DOHH2 (cell line): Measurements from ENCODE around the gene LSAMP.

Source experiments
- H3F3A ChIP-seq: fragments of 200-600 bp; sonication (generic), shearing (Covaris generic); 2 replicates; pipeline ENCODE4 v1.6.0; 2016; ENCODE audit warnings: antibody characterized with exemption, mild to moderate bottlenecking; ENCODE audit not compliant: control insufficient read depth, insufficient read depth
- H3K27ac ChIP-seq: fragments of 200-600 bp; sonication (generic); 2 replicates; pipeline ENCODE4 v1.5.1; 2014; ENCODE audit warnings: low read depth, mild to moderate bottlenecking, low read length, moderate library complexity
- H3K27me3 ChIP-seq: fragments of 200-600 bp; sonication (generic); 2 replicates; pipeline ENCODE4 v1.6.1; 2014; ENCODE audit warnings: mild to moderate bottlenecking, low read length, mixed read lengths; ENCODE audit not compliant: control insufficient read depth
- H3K36me3 ChIP-seq: fragments of 200-600 bp; sonication (generic); 2 replicates; pipeline ENCODE4 v1.6.1; 2014; ENCODE audit warnings: mild to moderate bottlenecking, low read length, moderate library complexity, mixed read lengths; ENCODE audit not compliant: control insufficient read depth
- H3K4me1 ChIP-seq: fragments of 200-600 bp; sonication (generic); 2 replicates; pipeline ENCODE4 v1.6.1; 2014; ENCODE audit warnings: mild to moderate bottlenecking, low read length, mixed read lengths; ENCODE audit not compliant: control insufficient read depth
- H3K4me2 ChIP-seq: fragments of 200-600 bp; sonication (generic); 2 replicates; pipeline ENCODE4 v1.6.0; 2014; ENCODE audit warnings: mild to moderate bottlenecking, low read length, moderate library complexity
- H3K4me3 ChIP-seq: fragments of 200-600 bp; sonication (generic); 2 replicates; pipeline ENCODE4 v1.5.1; 2014; ENCODE audit warnings: mild to moderate bottlenecking, low read length, mixed read lengths
- H3K79me2 ChIP-seq: fragments of 200-600 bp; sonication (generic); 2 replicates; pipeline ENCODE4 v1.6.1; 2014; ENCODE audit warnings: mild to moderate bottlenecking, low read length, mixed read lengths; ENCODE audit not compliant: control insufficient read depth
- H3K9me2 ChIP-seq: fragments of 200-600 bp; sonication (generic); replicated peaks from 2 replicates; pipeline ENCODE4 v1.6.1; 2014; ENCODE audit warnings: mild to moderate bottlenecking, low read length, mixed read lengths; ENCODE audit not compliant: control insufficient read depth
- H3K9me3 ChIP-seq: fragments of 200-600 bp; sonication (generic); 2 replicates; pipeline ENCODE4 v1.6.1; 2014; ENCODE audit warnings: antibody characterized with exemption, low read length, mixed read lengths; ENCODE audit not compliant: control insufficient read depth, insufficient read depth
- H4K20me1 ChIP-seq: fragments of 200-600 bp; sonication (generic); 2 replicates; pipeline ENCODE4 v1.6.0; 2014; ENCODE audit warnings: low read depth, mild to moderate bottlenecking, antibody characterized with exemption, low read length, moderate library complexity; ENCODE audit not compliant: control insufficient read depth, insufficient read depth
- EZH2phosphoT487 ChIP-seq: fragments of 200-600 bp; sonication (generic); IDR thresholded peaks from 2 replicates; pipeline ENCODE4 v1.6.1; 2017; ENCODE audit warnings: borderline replicate concordance, mild to moderate bottlenecking, antibody characterized with exemption, low read length, moderate library complexity, mixed read lengths
- TF ChIP-seq, protein P1 (sequence below): fragments of 200-600 bp; sonication (generic); IDR thresholded peaks from one replicate; pipeline ENCODE4 v1.5.1; 2014; ENCODE audit warnings: antibody characterized with exemption, mild to moderate bottlenecking, low read depth, low read length; ENCODE audit not compliant: poor library complexity, severe bottlenecking

The LSAMP gene

DNA sequence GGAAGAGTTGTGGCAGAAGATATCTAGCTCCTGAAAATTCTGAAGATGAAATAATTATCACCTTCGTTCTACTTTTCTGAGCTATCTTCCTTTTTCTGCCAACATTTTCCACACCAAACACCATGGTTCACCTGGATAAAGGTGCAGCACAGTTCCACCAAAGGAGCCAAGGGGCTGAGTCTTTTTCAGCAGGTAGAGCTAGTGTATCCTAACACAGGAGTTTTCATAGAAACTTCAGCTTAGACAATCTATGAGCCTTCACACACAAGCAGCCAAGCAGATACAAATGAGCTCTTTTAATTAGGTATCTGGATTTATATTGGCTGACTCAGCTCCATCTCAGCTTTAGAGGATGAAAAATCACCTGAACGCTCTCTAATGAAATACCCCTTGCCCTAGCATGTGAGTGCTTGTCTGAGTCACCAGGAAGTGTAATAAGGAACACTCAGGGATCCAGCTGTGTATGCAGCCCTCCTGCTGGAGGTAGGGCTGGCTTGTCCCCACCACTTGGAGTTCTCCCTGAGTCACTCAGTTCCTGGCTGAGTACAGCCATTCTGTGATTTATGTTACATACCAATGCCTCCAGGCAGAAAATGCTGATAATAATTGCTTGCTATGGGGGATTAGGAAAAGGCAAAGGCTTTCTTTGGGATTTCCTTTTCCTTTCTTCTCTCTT lies 385.7 kb downstream of the LSAMP start:
- no peak overlapping the region for H3K27ac ChIP-seq
- H3F3A ChIP-seq = no peaks in the 10 kb centered on the region
- no peaks in the 10 kb centered on the region for H3K9me2 ChIP-seq
- no peaks in the 10 kb centered on the region for H3K36me3 ChIP-seq
- H3K27me3 ChIP-seq = no peaks in the 10 kb centered on the region
- H4K20me1 ChIP-seq = no peaks in the 10 kb centered on the region
- no peak overlapping the region for H3K4me2 ChIP-seq
- H3K79me2 ChIP-seq = no peaks in the 10 kb centered on the region
- H3K4me3 ChIP-seq = no peak overlapping the region
- TF ChIP-seq, protein P1, sequence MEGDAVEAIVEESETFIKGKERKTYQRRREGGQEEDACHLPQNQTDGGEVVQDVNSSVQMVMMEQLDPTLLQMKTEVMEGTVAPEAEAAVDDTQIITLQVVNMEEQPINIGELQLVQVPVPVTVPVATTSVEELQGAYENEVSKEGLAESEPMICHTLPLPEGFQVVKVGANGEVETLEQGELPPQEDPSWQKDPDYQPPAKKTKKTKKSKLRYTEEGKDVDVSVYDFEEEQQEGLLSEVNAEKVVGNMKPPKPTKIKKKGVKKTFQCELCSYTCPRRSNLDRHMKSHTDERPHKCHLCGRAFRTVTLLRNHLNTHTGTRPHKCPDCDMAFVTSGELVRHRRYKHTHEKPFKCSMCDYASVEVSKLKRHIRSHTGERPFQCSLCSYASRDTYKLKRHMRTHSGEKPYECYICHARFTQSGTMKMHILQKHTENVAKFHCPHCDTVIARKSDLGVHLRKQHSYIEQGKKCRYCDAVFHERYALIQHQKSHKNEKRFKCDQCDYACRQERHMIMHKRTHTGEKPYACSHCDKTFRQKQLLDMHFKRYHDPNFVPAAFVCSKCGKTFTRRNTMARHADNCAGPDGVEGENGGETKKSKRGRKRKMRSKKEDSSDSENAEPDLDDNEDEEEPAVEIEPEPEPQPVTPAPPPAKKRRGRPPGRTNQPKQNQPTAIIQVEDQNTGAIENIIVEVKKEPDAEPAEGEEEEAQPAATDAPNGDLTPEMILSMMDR = no peak
- TF ChIP-seq EZH2phosphoT487 = no peak
- H3K4me1 ChIP-seq = no peaks in the 10 kb centered on the region
- no peaks in the 10 kb centered on the region for H3K9me3 ChIP-seq

DNA sequence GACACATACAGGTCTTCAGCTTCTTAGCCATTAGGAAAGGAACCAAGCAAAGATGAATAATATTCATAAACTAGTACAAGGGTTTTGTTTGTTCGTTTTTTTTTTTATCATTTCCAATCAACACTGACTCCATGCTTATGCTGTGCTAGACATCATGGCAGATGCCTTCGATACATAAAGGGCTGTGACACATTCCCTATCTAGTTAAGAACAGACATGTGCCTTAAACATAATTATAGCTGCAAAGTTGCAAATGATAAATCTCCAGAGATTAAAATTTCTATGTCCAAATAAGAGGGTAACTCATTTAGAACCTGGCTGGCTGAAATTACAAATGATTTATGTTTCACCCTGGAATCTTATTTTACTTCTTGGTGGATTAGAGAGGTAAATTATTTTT lies 386.4 kb downstream of the LSAMP start:
- no peaks in the 10 kb centered on the region for H4K20me1 ChIP-seq
- no peak overlapping the region for H3K4me3 ChIP-seq
- no peaks in the 10 kb centered on the region for H3K4me1 ChIP-seq
- no peak for TF ChIP-seq EZH2phosphoT487
- TF ChIP-seq, protein P1 = no peak
- no peaks in the 10 kb centered on the region for H3K79me2 ChIP-seq
- no peaks in the 10 kb centered on the region for H3K36me3 ChIP-seq
- H3K27ac ChIP-seq = no peak overlapping the region
- H3K9me3 ChIP-seq = no peaks in the 10 kb centered on the region
- H3K27me3 ChIP-seq = no peaks in the 10 kb centered on the region
- no peaks in the 10 kb centered on the region for H3K9me2 ChIP-seq
- no peak overlapping the region for H3K4me2 ChIP-seq
- H3F3A ChIP-seq = no peaks in the 10 kb centered on the region

DNA sequence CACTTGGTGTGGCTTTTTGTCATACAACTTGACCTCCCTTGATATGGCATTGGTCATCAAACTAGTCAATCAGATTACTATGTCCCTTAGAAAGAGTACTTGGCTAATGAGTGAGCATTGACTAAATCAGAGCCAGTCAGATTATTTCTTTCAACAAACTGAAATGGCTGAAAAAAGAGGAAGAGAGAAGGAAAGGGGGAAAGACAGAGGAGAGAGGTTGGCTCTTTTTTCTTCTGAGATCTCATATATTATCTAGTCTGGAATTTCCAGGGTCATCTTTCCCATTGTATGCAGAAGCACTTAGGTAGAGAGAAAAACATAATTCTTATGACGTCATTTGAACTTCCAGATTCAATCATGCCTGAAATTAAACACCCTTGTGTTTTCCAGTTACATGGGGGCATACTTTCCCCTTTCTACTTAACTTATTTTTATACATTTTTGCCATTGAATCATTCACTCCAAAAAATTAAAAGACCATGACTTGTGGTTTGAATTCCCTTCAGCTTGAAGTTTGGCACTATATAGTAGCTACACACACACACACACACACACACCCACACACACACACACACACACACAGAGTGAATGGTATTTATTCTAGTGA lies 387.8 kb downstream of the LSAMP start:
- Histone ChIP-seq H3K9me2 (no peaks in the 10 kb centered on the region), H3K36me3 (no peaks in the 10 kb centered on the region), H3K9me3 (no peaks in the 10 kb centered on the region), H3K79me2 (no peaks in the 10 kb centered on the region), H4K20me1 (no peaks in the 10 kb centered on the region), H3K4me1 (no peaks in the 10 kb centered on the region), H3F3A (no peaks in the 10 kb centered on the region), H3K4me2 (no peak overlapping the region), H3K27ac (no peak overlapping the region), H3K4me3 (no peak overlapping the region), H3K27me3 (no peaks in the 10 kb centered on the region)
- no peak for TF ChIP-seq EZH2phosphoT487
- TF ChIP-seq, protein P1 = no peak
